Measurements from ENCODE around the gene SNAPC4.

DNA sequence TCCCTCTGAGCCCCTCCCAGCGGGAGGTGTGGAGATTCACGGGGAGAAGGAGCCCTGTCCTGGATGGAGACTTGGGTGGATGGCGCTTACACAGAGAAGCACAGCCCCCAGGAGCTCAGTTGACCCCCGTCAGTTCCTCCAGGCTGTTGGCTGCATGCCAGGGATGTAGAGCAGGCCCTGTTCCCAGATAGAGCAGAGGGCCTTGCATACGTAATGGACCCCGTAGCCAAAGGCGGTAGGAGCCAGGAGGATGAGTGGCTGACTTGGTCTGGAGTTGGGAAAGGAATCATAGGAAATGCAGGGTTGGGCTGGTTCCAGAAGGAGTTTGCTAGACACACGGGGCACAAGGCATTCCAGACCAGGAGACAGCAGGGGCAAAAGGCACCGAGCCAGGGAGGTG, 13.0 kb upstream of the SNAPC4 start:
- TF ChIP-seq, protein P1, sequence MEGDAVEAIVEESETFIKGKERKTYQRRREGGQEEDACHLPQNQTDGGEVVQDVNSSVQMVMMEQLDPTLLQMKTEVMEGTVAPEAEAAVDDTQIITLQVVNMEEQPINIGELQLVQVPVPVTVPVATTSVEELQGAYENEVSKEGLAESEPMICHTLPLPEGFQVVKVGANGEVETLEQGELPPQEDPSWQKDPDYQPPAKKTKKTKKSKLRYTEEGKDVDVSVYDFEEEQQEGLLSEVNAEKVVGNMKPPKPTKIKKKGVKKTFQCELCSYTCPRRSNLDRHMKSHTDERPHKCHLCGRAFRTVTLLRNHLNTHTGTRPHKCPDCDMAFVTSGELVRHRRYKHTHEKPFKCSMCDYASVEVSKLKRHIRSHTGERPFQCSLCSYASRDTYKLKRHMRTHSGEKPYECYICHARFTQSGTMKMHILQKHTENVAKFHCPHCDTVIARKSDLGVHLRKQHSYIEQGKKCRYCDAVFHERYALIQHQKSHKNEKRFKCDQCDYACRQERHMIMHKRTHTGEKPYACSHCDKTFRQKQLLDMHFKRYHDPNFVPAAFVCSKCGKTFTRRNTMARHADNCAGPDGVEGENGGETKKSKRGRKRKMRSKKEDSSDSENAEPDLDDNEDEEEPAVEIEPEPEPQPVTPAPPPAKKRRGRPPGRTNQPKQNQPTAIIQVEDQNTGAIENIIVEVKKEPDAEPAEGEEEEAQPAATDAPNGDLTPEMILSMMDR (IDR thresholded peaks at IDR 0.05): no peak
- no peak for TF ChIP-seq POLR2A (IDR thresholded peaks at IDR 0.05)

Measured in testis (tissue), 2 donors.